ENCODE data around the gene MNX1.

DNA sequence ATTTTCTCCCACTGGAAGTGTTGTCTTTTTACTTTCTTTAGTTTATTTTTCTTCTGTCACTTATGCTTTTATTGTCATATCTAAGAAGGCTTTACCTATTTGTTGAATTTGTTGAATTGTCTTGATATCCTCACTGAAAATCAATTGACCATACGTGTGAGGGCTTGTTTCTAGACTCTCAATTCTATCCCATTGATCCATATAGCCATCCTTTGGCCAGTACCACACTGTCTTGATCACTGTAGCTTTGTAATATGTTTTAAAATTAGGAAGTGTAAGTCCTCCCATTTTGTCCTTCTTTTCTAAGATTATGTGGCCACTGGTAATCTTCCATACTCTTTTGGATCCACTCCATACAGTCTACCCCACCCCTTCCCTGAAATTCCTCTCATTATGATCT is 25.5 kb upstream of the MNX1 start:
- TF ChIP-seq, protein P1, sequence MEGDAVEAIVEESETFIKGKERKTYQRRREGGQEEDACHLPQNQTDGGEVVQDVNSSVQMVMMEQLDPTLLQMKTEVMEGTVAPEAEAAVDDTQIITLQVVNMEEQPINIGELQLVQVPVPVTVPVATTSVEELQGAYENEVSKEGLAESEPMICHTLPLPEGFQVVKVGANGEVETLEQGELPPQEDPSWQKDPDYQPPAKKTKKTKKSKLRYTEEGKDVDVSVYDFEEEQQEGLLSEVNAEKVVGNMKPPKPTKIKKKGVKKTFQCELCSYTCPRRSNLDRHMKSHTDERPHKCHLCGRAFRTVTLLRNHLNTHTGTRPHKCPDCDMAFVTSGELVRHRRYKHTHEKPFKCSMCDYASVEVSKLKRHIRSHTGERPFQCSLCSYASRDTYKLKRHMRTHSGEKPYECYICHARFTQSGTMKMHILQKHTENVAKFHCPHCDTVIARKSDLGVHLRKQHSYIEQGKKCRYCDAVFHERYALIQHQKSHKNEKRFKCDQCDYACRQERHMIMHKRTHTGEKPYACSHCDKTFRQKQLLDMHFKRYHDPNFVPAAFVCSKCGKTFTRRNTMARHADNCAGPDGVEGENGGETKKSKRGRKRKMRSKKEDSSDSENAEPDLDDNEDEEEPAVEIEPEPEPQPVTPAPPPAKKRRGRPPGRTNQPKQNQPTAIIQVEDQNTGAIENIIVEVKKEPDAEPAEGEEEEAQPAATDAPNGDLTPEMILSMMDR (IDR thresholded peaks at IDR 0.05; ENCODE audit: insufficient read depth, low read depth, low read length) = no peak
- no peak for TF ChIP-seq EZH2 (IDR thresholded peaks at IDR 0.05; ENCODE audit: insufficient read depth, low read length)

Measured in astrocyte (in vitro differentiated cells and primary cell).